GM21528 (cell line): ENCODE measurements around the gene CNOT3.
"Not testable (repeated sequence)": the region's sequence is repeated elsewhere in the genome, so short reads cannot be mapped to it uniquely, and the experiment has no call there.

ENCODE experiments used
- ATAC-seq: cut with Tn5 transposase; IDR thresholded peaks from one replicate; pipeline ENCODE4 v1.9.1; 2021; ENCODE audit warnings: mild to moderate bottlenecking, moderate library complexity; ENCODE audit not compliant: unreplicated experiment, low FRiP score

CNOT3 gene

GRCh38 chr19:54189735-54190502 is 52.4 kb downstream of the CNOT3 start:
- peak; percentile 53 for ATAC-seq

GRCh38 chr19:54190503-54191010 is 53.0 kb downstream of the CNOT3 start:
- peak; percentile 47 for ATAC-seq

- ATAC-seq: peak; percentile 31
Measured at GRCh38 chr19:54191011-54191810, 53.6 kb downstream of the CNOT3 start, which contains the start of gene TSEN34. TSS of gene TSEN34 (plus strand) at chr19:54191308. CDS start at chr19:54191365, 57 bp downstream.

GRCh38 chr19:54191811-54192453 is 54.4 kb downstream of the CNOT3 start:
- ATAC-seq: no peak

GRCh38 chr19:54193011-54193410 is 55.4 kb downstream of the CNOT3 start:
- ATAC-seq: no peak

- ATAC-seq: not testable (repeated sequence)
Measured at GRCh38 chr19:54194463-54194862, 56.9 kb downstream of the CNOT3 start.

- ATAC-seq: no peak
Measured at GRCh38 chr19:54196536-54196935, 59.0 kb downstream of the CNOT3 start.

GRCh38 chr19:54197121-54197520 is 59.6 kb downstream of the CNOT3 start:
- ATAC-seq: no peak

- no peak for ATAC-seq
Measured at GRCh38 chr19:54199401-54199800, 61.8 kb downstream of the CNOT3 start.

- no peak for ATAC-seq
Measured at GRCh38 chr19:54201172-54201701, 63.7 kb downstream of the CNOT3 start.

- ATAC-seq: no peak
Measured at GRCh38 chr19:54201980-54202379, 64.4 kb downstream of the CNOT3 start.

- no peak for ATAC-seq
Measured at GRCh38 chr19:54203151-54203611, 65.6 kb downstream of the CNOT3 start.

GRCh38 chr19:54204767-54205468 is 67.4 kb downstream of the CNOT3 start:
- ATAC-seq: no peak
